Endometrial microvascular endothelial cells (primary cell): ENCODE results near the gene SLC2A11. TPM values are rescaled to one million over a fixed set of nuclear protein-coding genes. Genes with fewer than 3 reads are reported as not detected.

Experiments
- in situ Hi-C: cut with HindIII; loops from 2 replicates; pipeline ENCODE4 v1.10.0; 2017; ENCODE audit warnings: low sequenced_read_pairs, low pct_unique_long_range_greater_than_20kb; ENCODE audit errors: inconsistent ontology term
- total RNA-seq: library from RNA; depleted of rRNA; stranded (reverse); fragments of >200 nt; gene quantifications from one replicate; pipeline ENCODE4 v1.2.3, GENCODE V29; 2015; ENCODE audit errors: inconsistent ontology term

Gene SLC2A11
- 4.7 TPM for total RNA-seq

GRCh38 chr22:23857606-23858483, at the start of gene SLC2A11:
SLC2A11 (plus strand) TSS chr22:23857875; CDS start chr22:23858000, 125 bp downstream.
- in situ Hi-C loops, result no loop called here

GRCh38 chr22:23812378-23812777, 45.3 kb upstream of the SLC2A11 start:
- in situ Hi-C loops, result no loop called here

GRCh38 chr22:23815541-23816155, 42.0 kb upstream of the SLC2A11 start:
- in situ Hi-C loops, result no loop called here

- in situ Hi-C loops, result no loop called here
These were observed 41.3 kb upstream of the SLC2A11 start for GRCh38 chr22:23816156-23816976.

- in situ Hi-C loops, result no loop called here
These were observed 40.5 kb upstream of the SLC2A11 start for GRCh38 chr22:23817146-23817545.

- in situ Hi-C loops, result no loop called here
These were observed 39.1 kb upstream of the SLC2A11 start for GRCh38 chr22:23818541-23818940.

GRCh38 chr22:23820748-23821211, 36.9 kb upstream of the SLC2A11 start:
- in situ Hi-C loops, result no loop called here

GRCh38 chr22:23822101-23822671, 35.5 kb upstream of the SLC2A11 start:
- in situ Hi-C loops, result no loop called here

GRCh38 chr22:23823331-23823791, 34.3 kb upstream of the SLC2A11 start:
- in situ Hi-C loops, result no loop called here

GRCh38 chr22:23824476-23825245, 33.0 kb upstream of the SLC2A11 start:
- in situ Hi-C loops, result no loop called here

GRCh38 chr22:23825246-23825905, 32.3 kb upstream of the SLC2A11 start:
- in situ Hi-C loops, result no loop called here

GRCh38 chr22:23826510-23827350, 30.9 kb upstream of the SLC2A11 start:
- in situ Hi-C loops, result no loop called here

GRCh38 chr22:23827351-23827995, 30.2 kb upstream of the SLC2A11 start:
- in situ Hi-C loops, result no loop called here

- in situ Hi-C loops, result no loop called here
These were observed 28.6 kb upstream of the SLC2A11 start for GRCh38 chr22:23828800-23829680.

- in situ Hi-C loops, result no loop called here
These were observed 27.8 kb upstream of the SLC2A11 start for GRCh38 chr22:23829845-23830372.
